ENCODE data around the gene RAB29.

- TF ChIP-seq CREB5 (CRISPR knock-in tag; IDR thresholded peaks at IDR 0.05; ENCODE audit: low read depth) (no peak), ZNF565 (CRISPR knock-in tag; conservative IDR thresholded peaks at IDR 0.05; ENCODE audit: low read depth) (no peak)
- TF ChIP-seq, protein P1, sequence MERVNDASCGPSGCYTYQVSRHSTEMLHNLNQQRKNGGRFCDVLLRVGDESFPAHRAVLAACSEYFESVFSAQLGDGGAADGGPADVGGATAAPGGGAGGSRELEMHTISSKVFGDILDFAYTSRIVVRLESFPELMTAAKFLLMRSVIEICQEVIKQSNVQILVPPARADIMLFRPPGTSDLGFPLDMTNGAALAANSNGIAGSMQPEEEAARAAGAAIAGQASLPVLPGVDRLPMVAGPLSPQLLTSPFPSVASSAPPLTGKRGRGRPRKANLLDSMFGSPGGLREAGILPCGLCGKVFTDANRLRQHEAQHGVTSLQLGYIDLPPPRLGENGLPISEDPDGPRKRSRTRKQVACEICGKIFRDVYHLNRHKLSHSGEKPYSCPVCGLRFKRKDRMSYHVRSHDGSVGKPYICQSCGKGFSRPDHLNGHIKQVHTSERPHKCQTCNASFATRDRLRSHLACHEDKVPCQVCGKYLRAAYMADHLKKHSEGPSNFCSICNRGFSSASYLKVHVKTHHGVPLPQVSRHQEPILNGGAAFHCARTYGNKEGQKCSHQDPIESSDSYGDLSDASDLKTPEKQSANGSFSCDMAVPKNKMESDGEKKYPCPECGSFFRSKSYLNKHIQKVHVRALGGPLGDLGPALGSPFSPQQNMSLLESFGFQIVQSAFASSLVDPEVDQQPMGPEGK (CRISPR knock-in tag; IDR thresholded peaks at IDR 0.05; ENCODE audit: borderline replicate concordance): no peak
Observed at GRCh38 chr1:205733438-205734175, 41.7 kb downstream of the RAB29 start.
